ENCODE measurements around the gene SLC25A6. TPM values are rescaled to one million over a fixed set of nuclear protein-coding genes. Genes with fewer than 3 reads are reported as not detected.

The SLC25A6 gene
- total and polyA plus RNA-seq, 2 donors (not counting 3 experiments of a cell fraction or from before 2014, with no cell fraction given): 410 to 1,153 TPM

DNA sequence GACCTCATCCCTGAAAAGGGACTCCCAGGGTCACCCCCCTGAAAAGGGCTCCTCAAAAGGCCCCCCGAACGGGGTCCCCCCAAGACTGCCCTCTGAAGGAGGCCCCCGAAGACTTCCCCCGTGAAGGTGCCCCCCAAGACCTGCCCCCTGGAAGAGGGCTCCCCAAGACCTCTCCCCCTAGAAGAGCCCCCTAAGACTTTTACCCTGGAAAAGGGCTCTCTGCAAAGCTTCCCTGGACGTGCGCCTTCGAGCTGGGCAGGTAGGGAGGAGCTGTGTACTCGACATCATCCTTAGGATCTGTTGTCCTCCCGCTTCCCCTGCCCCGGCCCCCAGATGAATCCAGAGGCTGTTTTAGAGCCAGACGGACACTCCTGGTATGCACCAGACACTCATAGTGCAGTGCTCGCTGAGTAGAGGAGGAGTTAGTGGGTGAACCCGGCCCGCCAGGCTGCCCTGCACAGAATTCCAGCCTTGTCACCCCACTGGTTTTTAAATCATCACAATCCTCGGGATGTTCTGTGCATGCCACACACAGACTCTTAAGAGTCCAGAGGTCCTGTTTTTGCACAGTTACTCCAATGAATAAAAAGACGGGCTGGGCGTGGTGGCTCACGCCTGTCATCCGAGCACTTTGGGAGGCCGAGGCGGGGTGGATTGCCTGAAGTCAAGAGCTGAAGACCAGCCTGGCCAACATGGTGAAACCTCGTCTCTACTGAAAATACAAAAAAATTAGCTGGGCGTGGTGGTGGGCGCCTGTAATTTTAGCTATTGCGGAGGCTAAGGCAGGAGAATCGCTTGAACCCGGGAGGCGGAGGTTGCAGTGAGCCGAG, 5.7 kb upstream of the SLC25A6 start:
- peaks cover 3% of the 10 kb centered on the region for H3K4me1 ChIP-seq (ENCODE audit: control insufficient read depth, extremely low read depth, insufficient read depth, low read length)
- no TSS peak for BruUV-seq (replicated peaks)
- no peak overlapping the region for H3K27ac ChIP-seq (ENCODE audit: insufficient read depth, low read depth, low read length)

More for the DNA sequence above, 5.7 kb upstream of the SLC25A6 start:
- ChIA-PET POLR2A (no interaction called here), CTCF (no interaction called here)
- TF ChIP-seq POLR2AphosphoS5 (IDR thresholded peaks at IDR 0.05; ENCODE audit: insufficient read depth, low read depth, low read length) (no peak), JUN (IDR thresholded peaks at IDR 0.05; ENCODE audit: borderline replicate concordance, insufficient read depth, insufficient read length, low read depth) (no peak), GATA2 (IDR thresholded peaks at IDR 0.05; ENCODE audit: insufficient read depth, insufficient read length, low read depth, low read length) (no peak), POLR2A (IDR thresholded peaks at IDR 0.05; ENCODE audit: low read depth, low read length) (no peak), FOS (IDR thresholded peaks at IDR 0.05; ENCODE audit: borderline replicate concordance, insufficient read depth, low read length) (no peak), MAX (IDR thresholded peaks at IDR 0.05; ENCODE audit: insufficient read depth, insufficient read length) (no peak), CTCF (IDR thresholded peaks at IDR 0.05; ENCODE audit: extremely low read depth in 1 of 2, insufficient read depth in 1 of 2, low read depth in 1 of 2, low read length in 2 of 2) (no peak), EZH2 (IDR thresholded peaks at IDR 0.05; ENCODE audit: borderline replicate concordance, low read depth, low read length, severe bottlenecking) (no peak), MYC (IDR thresholded peaks at IDR 0.05; ENCODE audit: low read depth, low read length) (no peak)
- Histone ChIP-seq H3K36me3 (ENCODE audit: control insufficient read depth in 2 of 2, extremely low read depth in 1 of 2, insufficient read depth in 2 of 2, low read length in 2 of 2) (peaks cover 0 to 7% of the 10 kb centered on the region in 2 experiments), H3K4me2 (ENCODE audit: insufficient read depth, low read length) (no peak overlapping the region), H2AFZ (ENCODE audit: low read depth, low read length) (no peak overlapping the region), H3K4me3 (replicated peaks in 1 of 3; ENCODE audit: insufficient read depth in 1 of 3, low read depth in 1 of 3, low read length in 3 of 3) (no peak overlapping the region), H3K9me3 (replicated peaks; ENCODE audit: control insufficient read depth, insufficient read depth, low read length) (no peaks in the 10 kb centered on the region), H3K9me1 (replicated peaks; ENCODE audit: control insufficient read depth, extremely low read depth, insufficient read depth, low read length) (no peaks in the 10 kb centered on the region), H3K79me2 (ENCODE audit: control insufficient read depth, insufficient read depth, low read length) (peaks cover 4% of the 10 kb centered on the region), H3K27me3 (ENCODE audit: control insufficient read depth in 2 of 2, insufficient read depth in 2 of 2, low read length in 2 of 2) (no peaks in the 10 kb centered on the region), H4K20me1 (replicated peaks; ENCODE audit: control insufficient read depth, extremely low read depth, insufficient read depth, low read length) (no peaks in the 10 kb centered on the region), H3K9ac (replicated peaks; ENCODE audit: extremely low read depth, insufficient read depth, low read length) (no peak overlapping the region)
- intact Hi-C loops (cut with micrococcal nuclease): no loop called here
- dilution Hi-C loops (cut with MboI; ENCODE audit: extremely low pct_ligation_motif_present, low sequenced_read_pairs): no loop called here
- DNase-seq (ENCODE audit: low read depth, low spot score): no peak
- no peak for FAIRE-seq

Measured in endothelial cell of umbilical vein (primary cell).